ENCODE results near the gene FAM9B.

- TF ChIP-seq, protein P1, sequence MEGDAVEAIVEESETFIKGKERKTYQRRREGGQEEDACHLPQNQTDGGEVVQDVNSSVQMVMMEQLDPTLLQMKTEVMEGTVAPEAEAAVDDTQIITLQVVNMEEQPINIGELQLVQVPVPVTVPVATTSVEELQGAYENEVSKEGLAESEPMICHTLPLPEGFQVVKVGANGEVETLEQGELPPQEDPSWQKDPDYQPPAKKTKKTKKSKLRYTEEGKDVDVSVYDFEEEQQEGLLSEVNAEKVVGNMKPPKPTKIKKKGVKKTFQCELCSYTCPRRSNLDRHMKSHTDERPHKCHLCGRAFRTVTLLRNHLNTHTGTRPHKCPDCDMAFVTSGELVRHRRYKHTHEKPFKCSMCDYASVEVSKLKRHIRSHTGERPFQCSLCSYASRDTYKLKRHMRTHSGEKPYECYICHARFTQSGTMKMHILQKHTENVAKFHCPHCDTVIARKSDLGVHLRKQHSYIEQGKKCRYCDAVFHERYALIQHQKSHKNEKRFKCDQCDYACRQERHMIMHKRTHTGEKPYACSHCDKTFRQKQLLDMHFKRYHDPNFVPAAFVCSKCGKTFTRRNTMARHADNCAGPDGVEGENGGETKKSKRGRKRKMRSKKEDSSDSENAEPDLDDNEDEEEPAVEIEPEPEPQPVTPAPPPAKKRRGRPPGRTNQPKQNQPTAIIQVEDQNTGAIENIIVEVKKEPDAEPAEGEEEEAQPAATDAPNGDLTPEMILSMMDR (IDR thresholded peaks at IDR 0.05) = no peak
- no peak for TF ChIP-seq POLR2A (IDR thresholded peaks at IDR 0.05)
- TF ChIP-seq POLR2AphosphoS5 (IDR thresholded peaks at IDR 0.05) = no peak
Observed at GRCh38 chrX:9069573-9069972, 35.6 kb upstream of the FAM9B start.

Measured in suprapubic skin (tissue), 4 donors.